Osteoblast (primary cell): ENCODE results near the gene ABCC9. TPM values are rescaled to one million over a fixed set of nuclear protein-coding genes. Genes with fewer than 3 reads are reported as not detected.

Experiments
- DNase-seq: peaks from one replicate; pipeline ENCODE4 v3.0.0; 2011; ENCODE audit warnings: low spot score, mixed read lengths; ENCODE audit not compliant: insufficient read length; ENCODE audit errors: missing footprints
- H2AFZ ChIP-seq: 2 replicates; pipeline ENCODE4 v1.6.0; 2011; ENCODE audit warnings: mild to moderate bottlenecking, low read length
- H3K27ac ChIP-seq: 2 replicates; pipeline ENCODE4 v1.5.1; 2011; ENCODE audit warnings: mild to moderate bottlenecking, low read depth, low read length, moderate library complexity
- H3K27me3 ChIP-seq: 2 replicates; pipeline ENCODE4 v1.6.0; 2012; ENCODE audit warnings: mild to moderate bottlenecking, control low read depth, inconsistent platforms, low read length, moderate library complexity; ENCODE audit not compliant: insufficient read depth
- H3K36me3 ChIP-seq: 2 replicates; pipeline ENCODE4 v1.5.1; 2011; ENCODE audit warnings: mild to moderate bottlenecking, low read length, control low read depth, moderate library complexity; ENCODE audit not compliant: insufficient read depth
- H3K4me1 ChIP-seq: 2 replicates; pipeline ENCODE4 v1.5.1; 2011; ENCODE audit warnings: mild to moderate bottlenecking, low read length, control low read depth, moderate library complexity; ENCODE audit not compliant: insufficient read depth
- H3K4me2 ChIP-seq: 2 replicates; pipeline ENCODE4 v1.6.0; 2011; ENCODE audit warnings: mild to moderate bottlenecking, low read length; ENCODE audit not compliant: insufficient read depth
- H3K4me3 ChIP-seq: fragments of 200-600 bp; sonication (generic); 3 replicates; pipeline ENCODE4 v1.5.1; 2012; ENCODE audit warnings: mild to moderate bottlenecking, low read length, inconsistent platforms; ENCODE audit not compliant: insufficient read depth
- H3K79me2 ChIP-seq: 2 replicates; pipeline ENCODE4 v1.6.0; 2012; ENCODE audit warnings: mild to moderate bottlenecking, low read length, control low read depth, inconsistent platforms; ENCODE audit not compliant: insufficient read depth
- H3K9me3 ChIP-seq: 2 replicates; pipeline ENCODE4 v1.5.1; 2011; ENCODE audit warnings: low read depth, low read length, control low read depth
- H4K20me1 ChIP-seq: 2 replicates; pipeline ENCODE4 v1.6.0; 2012; ENCODE audit warnings: mild to moderate bottlenecking, low read length, control low read depth; ENCODE audit not compliant: insufficient read depth
- total RNA-seq: library from RNA; depleted of rRNA; stranded (reverse); fragments of >200 nt; gene quantifications from 2 replicates; pipeline ENCODE4 v1.2.3, GENCODE V29; 2012
- TF ChIP-seq, protein P1 (sequence below): IDR thresholded peaks from 2 replicates; pipeline ENCODE4 v1.5.1; 2011; ENCODE audit warnings: mild to moderate bottlenecking, low read depth, low read length, moderate library complexity; ENCODE audit errors: extremely low read depth

The ABCC9 gene
- total RNA-seq, 1 donor, result 14.5 TPM

DNA sequence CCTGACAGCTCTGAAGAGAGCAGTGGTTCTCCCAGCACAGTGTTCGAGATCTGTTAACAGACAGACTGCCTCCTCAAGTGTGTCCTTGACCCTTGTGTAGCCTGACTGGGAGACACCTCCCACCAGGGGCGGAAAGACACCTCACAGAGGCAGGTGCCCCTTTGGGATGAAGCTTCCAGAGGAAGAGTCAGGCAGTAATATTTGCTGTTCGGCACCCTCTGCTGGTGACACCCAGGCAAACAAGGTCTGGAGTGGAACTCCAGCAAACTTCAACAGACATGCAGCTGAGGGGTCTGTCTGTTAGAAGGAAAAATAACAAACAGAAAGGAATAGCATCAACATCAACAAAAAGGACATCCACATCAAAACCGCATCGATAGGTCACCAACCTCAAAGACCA lies 21.6 kb upstream of the ABCC9 start:
- Histone ChIP-seq H3K36me3 (no peaks in the 10 kb centered on the region), H3K4me1 (no peaks in the 10 kb centered on the region), H3K9me3 (no peaks in the 10 kb centered on the region), H2AFZ (no peak overlapping the region), H3K27me3 (no peaks in the 10 kb centered on the region), H3K4me2 (no peak overlapping the region), H4K20me1 (no peaks in the 10 kb centered on the region), H3K4me3 (no peak overlapping the region), H3K79me2 (no peaks in the 10 kb centered on the region), H3K27ac (no peak overlapping the region)
- TF ChIP-seq, protein P1, sequence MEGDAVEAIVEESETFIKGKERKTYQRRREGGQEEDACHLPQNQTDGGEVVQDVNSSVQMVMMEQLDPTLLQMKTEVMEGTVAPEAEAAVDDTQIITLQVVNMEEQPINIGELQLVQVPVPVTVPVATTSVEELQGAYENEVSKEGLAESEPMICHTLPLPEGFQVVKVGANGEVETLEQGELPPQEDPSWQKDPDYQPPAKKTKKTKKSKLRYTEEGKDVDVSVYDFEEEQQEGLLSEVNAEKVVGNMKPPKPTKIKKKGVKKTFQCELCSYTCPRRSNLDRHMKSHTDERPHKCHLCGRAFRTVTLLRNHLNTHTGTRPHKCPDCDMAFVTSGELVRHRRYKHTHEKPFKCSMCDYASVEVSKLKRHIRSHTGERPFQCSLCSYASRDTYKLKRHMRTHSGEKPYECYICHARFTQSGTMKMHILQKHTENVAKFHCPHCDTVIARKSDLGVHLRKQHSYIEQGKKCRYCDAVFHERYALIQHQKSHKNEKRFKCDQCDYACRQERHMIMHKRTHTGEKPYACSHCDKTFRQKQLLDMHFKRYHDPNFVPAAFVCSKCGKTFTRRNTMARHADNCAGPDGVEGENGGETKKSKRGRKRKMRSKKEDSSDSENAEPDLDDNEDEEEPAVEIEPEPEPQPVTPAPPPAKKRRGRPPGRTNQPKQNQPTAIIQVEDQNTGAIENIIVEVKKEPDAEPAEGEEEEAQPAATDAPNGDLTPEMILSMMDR, result no peak
- no peak for DNase-seq

DNA sequence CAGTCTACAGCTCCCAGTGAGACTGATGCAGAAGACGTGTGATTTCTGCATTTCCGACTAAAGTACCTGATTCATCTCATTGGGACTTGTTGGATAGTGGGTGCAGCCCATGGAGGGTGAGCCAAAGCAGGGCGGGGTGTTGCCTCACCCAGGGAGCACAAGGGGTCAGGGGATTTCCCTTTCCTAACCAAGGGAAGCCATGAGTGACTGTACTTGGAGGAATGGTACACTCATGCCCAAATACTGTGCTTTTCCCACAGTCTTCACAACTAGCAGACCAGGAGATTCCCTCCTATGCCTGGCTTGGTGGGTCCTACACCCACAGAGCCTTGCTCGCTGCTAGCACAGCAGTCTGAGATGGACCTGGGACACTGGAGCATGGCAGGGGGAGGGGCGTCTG lies 21.0 kb upstream of the ABCC9 start:
- Histone ChIP-seq H3K4me1 (no peaks in the 10 kb centered on the region), H3K36me3 (no peaks in the 10 kb centered on the region), H3K4me3 (no peak overlapping the region), H4K20me1 (no peaks in the 10 kb centered on the region), H3K27ac (no peak overlapping the region), H3K27me3 (no peaks in the 10 kb centered on the region), H3K79me2 (no peaks in the 10 kb centered on the region), H2AFZ (no peak overlapping the region), H3K9me3 (no peaks in the 10 kb centered on the region), H3K4me2 (no peak overlapping the region)
- TF ChIP-seq, protein P1, result no peak
- DNase-seq, result no peak

DNA sequence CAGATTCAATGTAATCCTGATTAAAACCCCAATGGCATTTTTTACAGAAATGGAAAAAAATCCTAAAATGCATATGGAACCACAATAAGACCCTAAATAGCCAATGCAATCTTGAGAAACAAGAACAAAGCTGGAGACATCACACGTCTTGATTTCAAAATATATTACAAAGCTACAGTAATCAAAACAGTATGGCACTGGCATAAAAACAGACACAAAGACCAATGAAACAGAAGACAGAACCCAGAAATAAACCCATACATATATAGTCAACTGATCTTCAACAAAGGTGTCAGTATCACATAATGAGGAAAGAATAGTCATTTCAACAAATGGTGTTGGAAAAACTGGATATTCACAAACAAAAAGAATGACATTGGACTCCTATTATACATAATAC lies 9.4 kb upstream of the ABCC9 start:
- Histone ChIP-seq H3K27me3 (no peaks in the 10 kb centered on the region), H3K27ac (no peak overlapping the region), H3K4me3 (no peak overlapping the region), H3K36me3 (no peaks in the 10 kb centered on the region), H3K4me2 (no peak overlapping the region), H3K9me3 (peaks cover 7% of the 10 kb centered on the region), H4K20me1 (no peaks in the 10 kb centered on the region), H2AFZ (no peak overlapping the region), H3K79me2 (no peaks in the 10 kb centered on the region), H3K4me1 (no peaks in the 10 kb centered on the region)
- TF ChIP-seq, protein P1, result no peak
- no peak for DNase-seq

DNA sequence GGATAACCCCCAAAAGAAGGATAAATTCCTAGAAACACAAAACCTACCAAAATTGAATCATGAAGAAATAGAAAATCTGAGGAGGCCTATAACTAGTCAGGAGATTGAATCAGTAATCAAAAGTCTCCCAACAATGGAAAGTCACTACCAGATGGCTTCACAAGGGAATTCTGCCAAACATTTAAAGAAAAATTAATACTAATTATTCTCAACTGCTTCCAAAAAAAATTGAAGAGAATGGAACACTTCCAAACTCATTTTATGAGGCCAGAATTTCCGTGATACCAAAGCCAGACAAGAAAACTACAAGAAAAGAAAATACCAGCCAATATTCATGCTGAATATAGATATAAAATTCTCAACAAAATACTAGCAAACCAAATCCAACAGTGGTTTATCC lies 7.8 kb upstream of the ABCC9 start:
- Histone ChIP-seq H3K9me3 (peaks cover 7% of the 10 kb centered on the region), H3K36me3 (no peaks in the 10 kb centered on the region), H3K4me3 (no peak overlapping the region), H3K27me3 (no peaks in the 10 kb centered on the region), H2AFZ (no peak overlapping the region), H3K4me1 (no peaks in the 10 kb centered on the region), H3K79me2 (no peaks in the 10 kb centered on the region), H3K27ac (no peak overlapping the region), H3K4me2 (no peak overlapping the region), H4K20me1 (no peaks in the 10 kb centered on the region)
- DNase-seq, result no peak
- TF ChIP-seq, protein P1, result no peak
